HepG2 (cell line): ENCODE measurements around the gene KPNA3. TPM values are rescaled to one million over a fixed set of nuclear protein-coding genes. Genes with fewer than 3 reads are reported as not detected.
A peak's percentile ranks its signal among the peaks of the same experiment; 100 is the strongest.

Source experiments
- ATAD3A ChIP-seq: sonication (generic); formaldehyde crosslinking; IDR thresholded peaks from 2 replicates; pipeline ENCODE4 v1.4.0; 2020; ENCODE audit warnings: missing genetic modification reagents
- ELF4 ChIP-seq: sonication (generic); formaldehyde crosslinking; IDR thresholded peaks from 2 replicates; pipeline ENCODE4 v1.5.0; 2020; ENCODE audit warnings: missing genetic modification reagents, mild to moderate bottlenecking, moderate library complexity, borderline replicate concordance
- GABPA ChIP-seq, 2 experiments: IDR thresholded peaks; 2 replicates each; pipeline ENCODE4 v1.6.1; 2011 to 2016; ENCODE audit warnings: low read depth in 2 of 2, low read length in 1 of 2, missing biosample characterization in 1 of 2, missing genetic modification characterization in 1 of 2
- MBNL3 ChIP-seq: fragments of 250-450 bp; sonication (Bioruptor Pico); conservative IDR thresholded peaks from 2 replicates; pipeline ENCODE4 v1.8.0; 2022; ENCODE audit warnings: mild to moderate bottlenecking, inconsistent platforms
- NFE2 ChIP-seq: sonication (generic); formaldehyde crosslinking; IDR thresholded peaks from 2 replicates; pipeline ENCODE4 v1.4.0; 2020; ENCODE audit warnings: missing genetic modification reagents
- PAX8 ChIP-seq: sonication (generic); formaldehyde crosslinking; IDR thresholded peaks from 2 replicates; pipeline ENCODE4 v1.8.0; 2022; ENCODE audit warnings: mild to moderate bottlenecking, missing genetic modification reagents, borderline replicate concordance
- POGZ ChIP-seq: sonication (generic); formaldehyde crosslinking; IDR thresholded peaks from 2 replicates; pipeline ENCODE4 v1.4.0; 2020; ENCODE audit warnings: mild to moderate bottlenecking, missing genetic modification reagents
- SMARCC2 ChIP-seq: fragments of 450-650 bp; IDR thresholded peaks from 2 replicates; pipeline ENCODE4 v1.6.1; 2017; ENCODE audit warnings: antibody characterized with exemption, mild to moderate bottlenecking
- SOX5 ChIP-seq: IDR thresholded peaks from 2 replicates; pipeline ENCODE4 v1.6.1; 2016; ENCODE audit warnings: borderline replicate concordance
- SRSF9 ChIP-seq: fragments of 200-400 bp; formaldehyde crosslinking; IDR thresholded peaks from 2 replicates; pipeline ENCODE4 v1.6.1; 2018; ENCODE audit warnings: borderline replicate concordance, mild to moderate bottlenecking, low read depth, low read length; ENCODE audit not compliant: insufficient read depth, poor library complexity, severe bottlenecking
- THAP8 ChIP-seq: sonication (generic); formaldehyde crosslinking; IDR thresholded peaks from 2 replicates; pipeline ENCODE4 v1.5.1; 2020; ENCODE audit warnings: missing genetic modification reagents, mild to moderate bottlenecking, borderline replicate concordance
- ZBTB1 ChIP-seq: sonication (generic); formaldehyde crosslinking; IDR thresholded peaks from 2 replicates; pipeline ENCODE4 v1.4.0; 2020; ENCODE audit warnings: missing genetic modification reagents, borderline replicate concordance
- ZFP36L2 ChIP-seq: sonication (generic); formaldehyde crosslinking; IDR thresholded peaks from 2 replicates; pipeline ENCODE4 v1.4.0; 2020; ENCODE audit warnings: missing genetic modification reagents
- ZHX2 ChIP-seq, 2 experiments: sonication (generic) in 1 of 2; formaldehyde crosslinking in 1 of 2; IDR thresholded peaks; 2 replicates each; pipeline versions ENCODE4 v1.6.1 to v1.9.0; 2014 to 2022; ENCODE audit warnings: antibody characterized with exemption in 1 of 2, borderline replicate concordance in 1 of 2, inconsistent platforms in 1 of 2, low read depth in 1 of 2, missing genetic modification reagents in 1 of 2
- ZNF207 ChIP-seq: fragments of 450-650 bp; IDR thresholded peaks from 2 replicates; pipeline ENCODE4 v1.6.1; 2016; ENCODE audit warnings: antibody characterized with exemption, borderline replicate concordance
- ZNF503 ChIP-seq: sonication (generic); formaldehyde crosslinking; IDR thresholded peaks from 2 replicates; pipeline ENCODE4 v1.4.0; 2020; ENCODE audit warnings: missing genetic modification reagents
- ZNF574 ChIP-seq: sonication (generic); formaldehyde crosslinking; IDR thresholded peaks from 2 replicates; pipeline ENCODE4 v1.4.0; 2020; ENCODE audit warnings: missing genetic modification reagents
- ZNF850 ChIP-seq: sonication (generic); formaldehyde crosslinking; conservative IDR thresholded peaks from 2 replicates; pipeline ENCODE4 v1.9.0; 2021; ENCODE audit warnings: mild to moderate bottlenecking, missing genetic modification reagents
- ZNF883 ChIP-seq: sonication (generic); formaldehyde crosslinking; IDR thresholded peaks from 2 replicates; pipeline ENCODE4 v1.5.1; 2020; ENCODE audit warnings: mild to moderate bottlenecking, missing genetic modification reagents; ENCODE audit errors: not compliant biosample characterization
- polyA plus RNA-seq, 8 experiments: library from polyadenylated mRNA; depleted of rRNA in 3 of 8; stranded (reverse) in 7 of 8; unstranded in 1 of 8; fragments of >200 nt; fragmentation: Illumina TruSeq in 4 of 8; extraction: Trizol in 4 of 8; gene quantifications; 2 replicates each; pipeline versions ENCODE4 v1.2.1 to v1.2.3, GENCODE V29; 2011 to 2016; ENCODE audit warnings: low read depth in 4 of 8, missing spikeins in 1 of 8, mixed read lengths in 1 of 8; ENCODE audit not compliant: insufficient read depth in 1 of 8
- total RNA-seq, 5 experiments: library from RNA; depleted of rRNA; stranded (reverse); fragments of >200 nt; fragmentation: Illumina TruSeq; extraction: Trizol; gene quantifications; 2 replicates each; pipeline ENCODE4 v1.2.3, GENCODE V29; 2016; ENCODE audit warnings: low read depth in 1 of 5

The KPNA3 gene
- total and polyA plus RNA-seq, 2 of the 13 experiments (the other 11 are each of a cell fraction or from before 2014, with no cell fraction given) = 13.0 to 28.9 TPM

- TF ChIP-seq ZNF574 = no peak
- TF ChIP-seq SRSF9 = no peak
- TF ChIP-seq ZBTB1 (CRISPR knock-in tag) = no peak
- TF ChIP-seq SOX5 (CRISPR knock-in tag) = no peak; the same call in 1 of the 2 replicates
- no peak for TF ChIP-seq ZNF503
- no peak for TF ChIP-seq MBNL3 (CRISPR knock-in tag)
- peak; percentile 33; the same call in 1 of the 2 replicates for TF ChIP-seq POGZ
- TF ChIP-seq ZNF850 (CRISPR knock-in tag) = no peak
- no peak for TF ChIP-seq PAX8 (CRISPR knock-in tag)
- TF ChIP-seq ZHX2 (IDR thresholded peaks at IDR 0.05; ENCODE audit: low read depth) = no peak
- TF ChIP-seq ZHX2 (CRISPR knock-in tag; IDR thresholded peaks at IDR 0.05; ENCODE audit: borderline replicate concordance) = no peak
- TF ChIP-seq NFE2 (CRISPR knock-in tag) = no peak
- TF ChIP-seq ZNF207 = no peak
- no peak for TF ChIP-seq ATAD3A (CRISPR knock-in tag)
- TF ChIP-seq ZFP36L2 = no peak
- TF ChIP-seq SMARCC2 = no peak
- no peak for TF ChIP-seq ELF4 (CRISPR knock-in tag)
- no peak for TF ChIP-seq ZNF883
- TF ChIP-seq THAP8 (CRISPR knock-in tag) = no peak
- no peak for TF ChIP-seq GABPA (IDR thresholded peaks at IDR 0.05; ENCODE audit: low read depth, low read length)
- peak; percentile 47; the same call in 1 of the 2 replicates for TF ChIP-seq GABPA (CRISPR knock-in tag; IDR thresholded peaks at IDR 0.05; ENCODE audit: low read depth)
Measured at GRCh38 chr13:49754146-49754545, 38.3 kb downstream of the KPNA3 start (continued).
